HepG2 (cell line): ENCODE data around the gene NUP85. TPM values are rescaled to one million over a fixed set of nuclear protein-coding genes. Genes with fewer than 3 reads are reported as not detected.
A peak's percentile ranks its signal among the peaks of the same experiment; 100 is the strongest.

ENCODE experiments used
- FOSL1 ChIP-seq: sonication (generic); formaldehyde crosslinking; IDR thresholded peaks from 2 replicates; pipeline ENCODE4 v1.9.0; 2021; ENCODE audit warnings: missing genetic modification reagents, borderline replicate concordance
- HHEX ChIP-seq: IDR thresholded peaks from 2 replicates; pipeline ENCODE4 v1.6.1; 2016; ENCODE audit warnings: control low read depth
- HOXA3 ChIP-seq: sonication (generic); formaldehyde crosslinking; IDR thresholded peaks from 2 replicates; pipeline ENCODE4 v1.5.0; 2020; ENCODE audit warnings: missing genetic modification reagents
- IRF2 ChIP-seq: IDR thresholded peaks from 2 replicates; pipeline ENCODE4 v1.6.1; 2018; ENCODE audit warnings: missing genetic modification reagents, missing compliant biosample characterization
- KDM3A ChIP-seq: IDR thresholded peaks from 2 replicates; pipeline ENCODE4 v1.6.1; 2018; ENCODE audit warnings: low read depth, missing compliant biosample characterization
- KLF13 ChIP-seq: sonication (generic); formaldehyde crosslinking; IDR thresholded peaks from 2 replicates; pipeline ENCODE4 v1.4.0; 2020; ENCODE audit warnings: mild to moderate bottlenecking, missing genetic modification reagents
- MEF2D ChIP-seq: sonication (generic); formaldehyde crosslinking; IDR thresholded peaks from 2 replicates; pipeline ENCODE4 v1.5.1; 2020; ENCODE audit warnings: mild to moderate bottlenecking, missing genetic modification reagents
- MIXL1 ChIP-seq: IDR thresholded peaks from 2 replicates; pipeline ENCODE4 v1.6.1; 2016
- PAWR ChIP-seq: sonication (generic); formaldehyde crosslinking; IDR thresholded peaks from 2 replicates; pipeline ENCODE4 v1.4.0; 2020; ENCODE audit warnings: missing genetic modification reagents, mild to moderate bottlenecking, borderline replicate concordance
- REXO4 ChIP-seq: sonication (generic); formaldehyde crosslinking; IDR thresholded peaks from 2 replicates; pipeline ENCODE4 v1.8.0; 2022; ENCODE audit warnings: missing genetic modification reagents, mild to moderate bottlenecking, borderline replicate concordance
- RFXANK ChIP-seq: IDR thresholded peaks from 2 replicates; pipeline ENCODE4 v1.6.1; 2016
- TCF7L2 ChIP-seq: IDR thresholded peaks from 2 replicates; pipeline ENCODE4 v1.6.1; 2011; ENCODE audit warnings: mild to moderate bottlenecking, low read depth, low read length, moderate library complexity
- ZNF160 ChIP-seq: sonication (generic); formaldehyde crosslinking; IDR thresholded peaks from 2 replicates; pipeline ENCODE4 v1.8.0; 2022; ENCODE audit warnings: mild to moderate bottlenecking, inconsistent platforms, missing genetic modification reagents
- ZNF264 ChIP-seq: sonication (generic); formaldehyde crosslinking; IDR thresholded peaks from 2 replicates; pipeline ENCODE4 v1.4.0; 2020; ENCODE audit warnings: missing genetic modification reagents
- ZNF326 ChIP-seq: sonication (generic); formaldehyde crosslinking; IDR thresholded peaks from 2 replicates; pipeline ENCODE4 v1.4.0; 2020; ENCODE audit warnings: missing genetic modification reagents, borderline replicate concordance
- ZNF75D ChIP-seq: sonication (generic); formaldehyde crosslinking; IDR thresholded peaks from 2 replicates; pipeline ENCODE4 v1.8.1; 2023; ENCODE audit warnings: missing genetic modification reagents, mild to moderate bottlenecking, borderline replicate concordance
- ZNF766 ChIP-seq: sonication (generic); formaldehyde crosslinking; IDR thresholded peaks from 2 replicates; pipeline ENCODE4 v1.5.0; 2020; ENCODE audit warnings: missing genetic modification reagents, borderline replicate concordance
- ZSCAN12 ChIP-seq: sonication (generic); formaldehyde crosslinking; IDR thresholded peaks from 2 replicates; pipeline ENCODE4 v1.9.0; 2021; ENCODE audit warnings: mild to moderate bottlenecking, missing genetic modification reagents
- polyA plus RNA-seq, 8 experiments: library from polyadenylated mRNA; depleted of rRNA in 3 of 8; stranded (reverse) in 7 of 8; unstranded in 1 of 8; fragments of >200 nt; fragmentation: Illumina TruSeq in 4 of 8; extraction: Trizol in 4 of 8; gene quantifications; 2 replicates each; pipeline versions ENCODE4 v1.2.1 to v1.2.3, GENCODE V29; 2011 to 2016; ENCODE audit warnings: low read depth in 4 of 8, missing spikeins in 1 of 8, mixed read lengths in 1 of 8; ENCODE audit not compliant: insufficient read depth in 1 of 8
- total RNA-seq, 5 experiments: library from RNA; depleted of rRNA; stranded (reverse); fragments of >200 nt; fragmentation: Illumina TruSeq; extraction: Trizol; gene quantifications; 2 replicates each; pipeline ENCODE4 v1.2.3, GENCODE V29; 2016; ENCODE audit warnings: low read depth in 1 of 5
- TF ChIP-seq, protein P1 (sequence below): sonication (generic); formaldehyde crosslinking; IDR thresholded peaks from 2 replicates; pipeline ENCODE4 v1.8.0; 2022; ENCODE audit warnings: mild to moderate bottlenecking, missing genetic modification reagents, moderate library complexity
- TF ChIP-seq, protein P2 (sequence below): sonication (generic); formaldehyde crosslinking; IDR thresholded peaks from 2 replicates; pipeline ENCODE4 v1.4.0; 2020; ENCODE audit warnings: low read depth, mild to moderate bottlenecking, missing genetic modification reagents
- TF ChIP-seq, protein P3 (sequence below): sonication (generic); formaldehyde crosslinking; IDR thresholded peaks from 2 replicates; pipeline ENCODE4 v1.4.0; 2020; ENCODE audit warnings: missing genetic modification reagents, low read depth, mild to moderate bottlenecking, borderline replicate concordance
- TF ChIP-seq, protein P4 (sequence below): sonication (generic); formaldehyde crosslinking; IDR thresholded peaks from 2 replicates; pipeline ENCODE4 v1.8.0; 2022; ENCODE audit warnings: missing genetic modification reagents, mild to moderate bottlenecking, borderline replicate concordance
- TF ChIP-seq, protein P5 (sequence below): sonication (generic); formaldehyde crosslinking; IDR thresholded peaks from 2 replicates; pipeline ENCODE4 v1.4.0; 2020; ENCODE audit warnings: mild to moderate bottlenecking, low read depth, missing genetic modification reagents
- TF ChIP-seq, protein P6 (sequence below): sonication (generic); IDR thresholded peaks from 2 replicates; pipeline ENCODE4 v1.6.1; 2016; ENCODE audit warnings: low read depth, borderline replicate concordance

Gene NUP85
- total and polyA plus RNA-seq, 2 of the 13 experiments (the other 11 are each of a cell fraction or from before 2014, with no cell fraction given): 89.1 to 124 TPM

DNA sequence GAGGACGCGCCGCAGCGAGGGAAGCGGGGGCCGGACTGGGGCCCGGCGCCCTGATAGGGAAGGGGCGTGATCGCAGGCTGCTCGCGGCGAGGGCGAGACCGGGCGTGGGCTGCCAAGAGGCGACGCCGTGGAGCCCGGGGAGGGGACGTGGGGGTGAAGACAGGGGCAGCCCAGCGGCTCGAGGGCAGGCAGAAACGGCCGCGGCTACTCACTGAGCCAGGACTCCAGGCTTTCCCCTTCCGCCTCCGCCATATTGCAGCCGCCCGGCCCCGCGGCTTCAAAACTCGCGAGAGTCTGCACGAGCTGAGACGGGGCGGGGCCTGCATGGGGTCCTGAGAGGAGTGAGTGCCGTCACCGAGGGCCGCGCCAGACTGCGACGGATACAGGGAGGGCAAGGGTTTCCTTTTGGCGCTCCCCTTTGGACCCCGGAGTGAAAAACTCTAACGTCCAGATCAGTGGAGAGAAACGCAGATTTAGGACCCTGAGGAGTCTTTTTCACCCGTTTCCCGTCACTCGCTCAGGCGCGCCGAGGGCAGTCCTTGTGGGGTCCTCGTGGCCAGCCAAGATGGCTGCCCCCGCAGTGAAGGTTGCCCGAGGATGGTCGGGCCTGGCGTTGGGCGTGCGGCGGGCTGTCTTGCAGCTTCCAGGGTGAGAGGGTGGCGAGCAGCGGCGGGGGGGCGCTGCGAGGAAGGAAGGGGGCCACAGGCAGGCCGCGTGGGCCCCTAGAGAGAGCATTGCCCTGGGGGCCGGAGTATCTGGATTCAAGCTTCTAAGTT is 56.0 kb downstream of the NUP85 start, which contains the start of the genes GGA3 and MRPS7 (continued):
- TF ChIP-seq ZNF766 (CRISPR knock-in tag): no peak; the same call in 1 of the 2 replicates
- TF ChIP-seq IRF2 (CRISPR knock-in tag): peak; percentile 63; the same call in 1 of the 2 replicates
- TF ChIP-seq, protein P1, sequence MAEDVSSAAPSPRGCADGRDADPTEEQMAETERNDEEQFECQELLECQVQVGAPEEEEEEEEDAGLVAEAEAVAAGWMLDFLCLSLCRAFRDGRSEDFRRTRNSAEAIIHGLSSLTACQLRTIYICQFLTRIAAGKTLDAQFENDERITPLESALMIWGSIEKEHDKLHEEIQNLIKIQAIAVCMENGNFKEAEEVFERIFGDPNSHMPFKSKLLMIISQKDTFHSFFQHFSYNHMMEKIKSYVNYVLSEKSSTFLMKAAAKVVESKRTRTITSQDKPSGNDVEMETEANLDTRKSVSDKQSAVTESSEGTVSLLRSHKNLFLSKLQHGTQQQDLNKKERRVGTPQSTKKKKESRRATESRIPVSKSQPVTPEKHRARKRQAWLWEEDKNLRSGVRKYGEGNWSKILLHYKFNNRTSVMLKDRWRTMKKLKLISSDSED (CRISPR knock-in tag): peak; percentile 27; the same call in 1 of the 2 replicates
- no peak for TF ChIP-seq PAWR
- TF ChIP-seq HHEX (CRISPR knock-in tag): no peak
- TF ChIP-seq FOSL1: no peak; the same call in 1 of the 2 replicates
- TF ChIP-seq MEF2D (CRISPR knock-in tag): peak; percentile 73; the same call in 1 of the 2 replicates
- no peak; the same call in 1 of the 2 replicates for TF ChIP-seq KLF13
- TF ChIP-seq, protein P2, sequence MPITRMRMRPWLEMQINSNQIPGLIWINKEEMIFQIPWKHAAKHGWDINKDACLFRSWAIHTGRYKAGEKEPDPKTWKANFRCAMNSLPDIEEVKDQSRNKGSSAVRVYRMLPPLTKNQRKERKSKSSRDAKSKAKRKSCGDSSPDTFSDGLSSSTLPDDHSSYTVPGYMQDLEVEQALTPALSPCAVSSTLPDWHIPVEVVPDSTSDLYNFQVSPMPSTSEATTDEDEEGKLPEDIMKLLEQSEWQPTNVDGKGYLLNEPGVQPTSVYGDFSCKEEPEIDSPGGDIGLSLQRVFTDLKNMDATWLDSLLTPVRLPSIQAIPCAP (CRISPR knock-in tag): 0 out of 2 replicates have a peak, but pooled peaks have one; percentile 17
- peak; percentile 80; the same call in 1 of the 2 replicates for TF ChIP-seq HOXA3 (CRISPR knock-in tag)
- TF ChIP-seq KDM3A: no peak; the same call in 1 of the 2 replicates
- TF ChIP-seq, protein P3, sequence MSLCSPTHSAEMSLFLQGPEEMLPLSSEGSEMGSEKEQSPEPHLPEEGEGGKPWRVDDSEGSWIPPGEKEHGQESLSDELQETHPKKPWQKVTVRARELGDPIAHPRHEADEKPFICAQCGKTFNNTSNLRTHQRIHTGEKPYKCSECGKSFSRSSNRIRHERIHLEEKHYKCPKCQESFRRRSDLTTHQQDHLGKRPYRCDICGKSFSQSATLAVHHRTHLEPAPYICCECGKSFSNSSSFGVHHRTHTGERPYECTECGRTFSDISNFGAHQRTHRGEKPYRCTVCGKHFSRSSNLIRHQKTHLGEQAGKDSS (CRISPR knock-in tag): no peak
- TF ChIP-seq ZSCAN12: no peak; the same call in 1 of the 2 replicates
- TF ChIP-seq, protein P4, sequence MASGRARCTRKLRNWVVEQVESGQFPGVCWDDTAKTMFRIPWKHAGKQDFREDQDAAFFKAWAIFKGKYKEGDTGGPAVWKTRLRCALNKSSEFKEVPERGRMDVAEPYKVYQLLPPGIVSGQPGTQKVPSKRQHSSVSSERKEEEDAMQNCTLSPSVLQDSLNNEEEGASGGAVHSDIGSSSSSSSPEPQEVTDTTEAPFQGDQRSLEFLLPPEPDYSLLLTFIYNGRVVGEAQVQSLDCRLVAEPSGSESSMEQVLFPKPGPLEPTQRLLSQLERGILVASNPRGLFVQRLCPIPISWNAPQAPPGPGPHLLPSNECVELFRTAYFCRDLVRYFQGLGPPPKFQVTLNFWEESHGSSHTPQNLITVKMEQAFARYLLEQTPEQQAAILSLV (CRISPR knock-in tag): peak; percentile 87
- no peak for TF ChIP-seq TCF7L2
- 0 out of 2 replicates have a peak, but pooled peaks have one; percentile 21 for TF ChIP-seq REXO4 (CRISPR knock-in tag)
- peak; percentile 32; the same call in 1 of the 2 replicates for TF ChIP-seq RFXANK
- no peak for TF ChIP-seq ZNF160 (CRISPR knock-in tag)
- no peak for TF ChIP-seq ZNF264
- TF ChIP-seq ZNF75D (CRISPR knock-in tag): no peak
- TF ChIP-seq ZNF326 (CRISPR knock-in tag): no peak
- TF ChIP-seq, protein P5, sequence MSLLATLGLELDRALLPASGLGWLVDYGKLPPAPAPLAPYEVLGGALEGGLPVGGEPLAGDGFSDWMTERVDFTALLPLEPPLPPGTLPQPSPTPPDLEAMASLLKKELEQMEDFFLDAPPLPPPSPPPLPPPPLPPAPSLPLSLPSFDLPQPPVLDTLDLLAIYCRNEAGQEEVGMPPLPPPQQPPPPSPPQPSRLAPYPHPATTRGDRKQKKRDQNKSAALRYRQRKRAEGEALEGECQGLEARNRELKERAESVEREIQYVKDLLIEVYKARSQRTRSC: no peak
- TF ChIP-seq, protein P6, sequence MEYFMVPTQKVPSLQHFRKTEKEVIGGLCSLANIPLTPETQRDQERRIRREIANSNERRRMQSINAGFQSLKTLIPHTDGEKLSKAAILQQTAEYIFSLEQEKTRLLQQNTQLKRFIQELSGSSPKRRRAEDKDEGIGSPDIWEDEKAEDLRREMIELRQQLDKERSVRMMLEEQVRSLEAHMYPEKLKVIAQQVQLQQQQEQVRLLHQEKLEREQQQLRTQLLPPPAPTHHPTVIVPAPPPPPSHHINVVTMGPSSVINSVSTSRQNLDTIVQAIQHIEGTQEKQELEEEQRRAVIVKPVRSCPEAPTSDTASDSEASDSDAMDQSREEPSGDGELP: 0 out of 2 replicates have a peak, but pooled peaks have one; percentile 53
- TF ChIP-seq MIXL1: no peak
